Medulla oblongata (tissue), 1 donor: ENCODE measurements around the gene MCF2L.
A peak's percentile ranks its signal among the peaks of the same experiment; 100 is the strongest.
"Not testable (repeated sequence)": the region's sequence is repeated elsewhere in the genome, so short reads cannot be mapped to it uniquely, and the experiment has no call there.

Experiments
- DNase-seq: peaks from one replicate; pipeline ENCODE4 v3.0.0-alpha.2; 2015; ENCODE audit errors: extremely low spot score

MCF2L gene, protein sequence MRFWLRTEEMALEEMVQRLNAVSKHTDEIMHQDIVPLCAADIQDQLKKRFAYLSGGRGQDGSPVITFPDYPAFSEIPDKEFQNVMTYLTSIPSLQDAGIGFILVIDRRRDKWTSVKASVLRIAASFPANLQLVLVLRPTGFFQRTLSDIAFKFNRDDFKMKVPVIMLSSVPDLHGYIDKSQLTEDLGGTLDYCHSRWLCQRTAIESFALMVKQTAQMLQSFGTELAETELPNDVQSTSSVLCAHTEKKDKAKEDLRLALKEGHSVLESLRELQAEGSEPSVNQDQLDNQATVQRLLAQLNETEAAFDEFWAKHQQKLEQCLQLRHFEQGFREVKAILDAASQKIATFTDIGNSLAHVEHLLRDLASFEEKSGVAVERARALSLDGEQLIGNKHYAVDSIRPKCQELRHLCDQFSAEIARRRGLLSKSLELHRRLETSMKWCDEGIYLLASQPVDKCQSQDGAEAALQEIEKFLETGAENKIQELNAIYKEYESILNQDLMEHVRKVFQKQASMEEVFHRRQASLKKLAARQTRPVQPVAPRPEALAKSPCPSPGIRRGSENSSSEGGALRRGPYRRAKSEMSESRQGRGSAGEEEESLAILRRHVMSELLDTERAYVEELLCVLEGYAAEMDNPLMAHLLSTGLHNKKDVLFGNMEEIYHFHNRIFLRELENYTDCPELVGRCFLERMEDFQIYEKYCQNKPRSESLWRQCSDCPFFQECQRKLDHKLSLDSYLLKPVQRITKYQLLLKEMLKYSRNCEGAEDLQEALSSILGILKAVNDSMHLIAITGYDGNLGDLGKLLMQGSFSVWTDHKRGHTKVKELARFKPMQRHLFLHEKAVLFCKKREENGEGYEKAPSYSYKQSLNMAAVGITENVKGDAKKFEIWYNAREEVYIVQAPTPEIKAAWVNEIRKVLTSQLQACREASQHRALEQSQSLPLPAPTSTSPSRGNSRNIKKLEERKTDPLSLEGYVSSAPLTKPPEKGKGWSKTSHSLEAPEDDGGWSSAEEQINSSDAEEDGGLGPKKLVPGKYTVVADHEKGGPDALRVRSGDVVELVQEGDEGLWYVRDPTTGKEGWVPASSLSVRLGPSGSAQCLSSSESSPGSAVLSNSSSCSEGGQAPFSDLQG

DNA sequence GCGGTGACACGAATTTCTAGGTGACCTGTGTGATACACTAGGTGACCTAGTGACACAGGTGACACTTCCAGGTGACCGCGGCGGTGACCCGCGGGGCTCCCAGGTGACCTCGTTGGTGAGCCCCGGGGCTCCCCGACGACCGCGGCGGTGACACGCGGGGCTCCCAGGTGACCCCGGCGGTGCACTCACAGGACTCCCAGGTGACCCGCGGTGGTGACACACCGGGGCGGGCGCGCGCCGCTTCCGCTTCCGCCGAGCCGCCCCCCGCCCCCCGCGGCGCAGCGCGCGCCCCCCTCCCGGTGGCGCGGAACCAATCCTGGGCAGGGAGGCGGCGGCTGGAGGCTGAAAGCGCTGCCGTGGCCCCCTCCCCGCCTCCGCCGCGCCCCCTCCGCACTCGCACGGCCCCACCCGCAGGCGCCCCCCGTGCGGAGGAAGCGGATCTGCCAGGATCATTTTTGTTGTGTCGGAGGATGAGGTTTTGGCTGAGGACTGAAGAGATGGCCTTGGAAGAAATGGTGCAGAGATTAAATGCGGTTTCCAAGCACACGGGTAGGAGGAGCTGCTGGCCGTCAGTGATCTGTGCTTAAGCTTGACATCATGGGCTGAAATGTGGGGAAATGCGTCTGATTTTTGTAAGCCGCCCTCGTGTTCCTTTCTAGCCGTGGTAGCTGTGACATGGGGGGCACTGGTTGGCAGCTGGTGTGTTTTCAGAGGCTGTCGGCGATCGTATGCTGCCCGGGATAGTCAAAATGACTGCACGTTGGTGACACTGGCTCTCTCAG lies at the start of gene MCF2L:
Gene MCF2L (plus strand): TSS at position 305 of the 782 bp plus-strand sequence. CDS start 166 bp downstream, at position 471.
- peak; percentile 58 for DNase-seq

DNA sequence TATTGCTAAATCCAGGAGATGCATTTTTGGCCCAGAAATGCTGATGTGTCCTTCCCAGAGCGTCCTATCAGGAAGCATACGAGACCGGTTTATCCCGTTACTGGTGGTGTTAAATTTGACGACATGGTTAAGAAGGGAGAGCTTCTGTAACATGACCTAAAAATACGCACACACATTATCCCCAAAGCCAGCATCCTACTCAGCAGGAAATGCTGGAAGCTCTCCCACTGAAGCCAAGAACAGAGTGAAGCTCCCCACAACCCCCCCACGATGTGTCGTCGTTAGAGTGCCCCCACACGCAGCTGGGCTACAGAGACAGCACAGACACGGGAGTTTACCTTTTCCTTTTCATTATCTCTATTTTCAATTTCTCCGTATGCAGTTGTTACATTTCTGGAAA lies 45.1 kb upstream of the MCF2L start:
- no peak for DNase-seq

DNA sequence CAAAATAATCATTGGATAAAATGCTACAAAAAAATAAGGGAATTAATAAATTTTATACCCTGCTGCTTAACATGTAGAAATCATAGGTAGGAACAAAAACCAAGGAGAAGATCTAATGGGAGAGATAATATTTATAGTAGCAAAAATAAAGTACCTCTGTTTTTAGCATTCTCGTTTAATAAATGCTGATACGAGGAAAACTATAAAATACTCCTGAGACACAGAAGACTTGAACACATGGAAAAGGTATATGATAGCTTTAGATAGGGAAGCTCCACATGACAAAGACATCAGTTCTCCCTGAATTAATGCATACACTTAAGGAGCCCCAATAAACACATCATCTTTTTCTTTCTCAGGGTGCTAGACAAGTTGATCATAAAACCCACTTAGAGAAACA lies 44.6 kb upstream of the MCF2L start:
- DNase-seq, result no peak

DNA sequence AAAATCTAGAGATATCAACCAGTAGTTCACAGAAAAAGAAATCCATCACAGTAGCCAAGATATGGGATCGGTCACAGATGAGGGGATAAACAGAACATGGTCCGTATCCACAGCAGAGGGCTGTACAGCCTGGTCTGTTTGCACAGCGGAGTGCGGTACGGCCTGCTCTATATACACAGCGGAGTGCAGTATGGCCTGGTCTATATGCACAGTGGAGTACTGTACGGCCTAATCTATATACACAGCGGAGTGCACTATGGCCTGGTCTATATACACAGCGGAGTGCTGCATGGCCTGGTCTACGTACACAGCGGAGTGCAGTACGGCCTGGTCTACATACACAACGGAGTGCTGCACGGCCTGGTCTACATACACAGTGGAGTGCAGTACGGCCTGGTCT lies 43.0 kb upstream of the MCF2L start:
- DNase-seq, result no peak

DNA sequence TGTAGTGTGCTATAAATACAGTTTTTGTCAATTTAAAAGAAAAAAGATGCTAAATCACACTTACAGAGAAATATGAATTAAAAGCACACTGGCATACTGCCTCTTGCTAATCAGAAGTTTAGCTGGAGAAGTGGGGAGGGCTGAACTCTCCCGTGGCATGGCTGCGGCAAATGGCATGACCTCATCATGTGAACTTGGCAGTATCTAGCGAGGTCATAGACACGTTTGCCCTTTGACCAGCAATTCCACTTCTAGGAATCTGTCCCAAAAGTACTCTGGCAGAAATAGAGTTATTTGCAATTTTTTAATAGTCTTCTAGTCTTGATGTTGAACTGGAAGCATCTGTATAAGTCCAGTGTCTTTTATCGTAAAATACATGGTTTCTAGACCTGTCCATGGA lies 42.0 kb upstream of the MCF2L start:
- DNase-seq, result no peak

DNA sequence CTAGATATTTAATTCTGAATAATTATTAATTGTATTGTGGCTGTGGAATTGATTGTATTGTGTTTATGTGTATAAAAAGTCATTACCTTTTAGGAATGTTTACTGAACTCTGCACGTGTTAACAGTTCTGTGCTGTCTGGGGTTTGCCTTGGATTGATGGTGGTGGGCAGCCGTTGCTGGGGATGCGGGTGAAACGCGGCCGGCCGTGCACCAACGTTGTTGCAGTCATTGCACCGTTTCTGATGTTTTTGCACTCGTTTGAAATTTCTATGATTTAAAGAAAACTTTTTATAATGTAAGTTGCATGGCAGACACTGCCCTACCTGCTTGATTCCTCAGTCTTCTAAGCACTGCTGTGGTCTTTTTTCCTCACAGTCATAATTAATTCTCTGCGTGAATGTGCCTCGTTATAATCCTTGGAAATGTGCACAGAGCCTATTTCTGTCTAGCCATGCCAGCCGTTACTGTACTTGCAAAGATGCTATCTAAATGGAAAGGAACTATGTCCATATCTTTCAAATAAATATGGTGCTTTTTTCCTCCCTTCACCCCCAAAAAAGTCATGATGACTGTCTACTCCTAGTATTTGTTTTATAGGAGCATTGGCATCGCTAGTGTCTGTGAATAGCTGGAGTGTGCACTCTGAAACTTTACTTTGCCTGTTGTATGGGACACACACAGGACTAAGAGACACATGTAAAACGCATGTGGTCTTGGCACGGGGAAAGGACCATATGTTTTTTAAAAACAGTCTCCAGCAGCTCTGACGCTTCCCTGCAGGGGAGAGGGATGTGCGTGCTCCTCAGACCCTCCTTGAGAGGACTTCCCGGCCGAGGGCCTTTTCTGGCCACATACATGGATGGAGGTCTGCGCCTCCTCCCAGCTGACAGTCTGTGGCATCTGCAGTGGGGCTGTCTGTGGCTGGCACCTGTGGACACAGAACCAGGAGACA lies 40.7 kb upstream of the MCF2L start:
- DNase-seq, result no peak

DNA sequence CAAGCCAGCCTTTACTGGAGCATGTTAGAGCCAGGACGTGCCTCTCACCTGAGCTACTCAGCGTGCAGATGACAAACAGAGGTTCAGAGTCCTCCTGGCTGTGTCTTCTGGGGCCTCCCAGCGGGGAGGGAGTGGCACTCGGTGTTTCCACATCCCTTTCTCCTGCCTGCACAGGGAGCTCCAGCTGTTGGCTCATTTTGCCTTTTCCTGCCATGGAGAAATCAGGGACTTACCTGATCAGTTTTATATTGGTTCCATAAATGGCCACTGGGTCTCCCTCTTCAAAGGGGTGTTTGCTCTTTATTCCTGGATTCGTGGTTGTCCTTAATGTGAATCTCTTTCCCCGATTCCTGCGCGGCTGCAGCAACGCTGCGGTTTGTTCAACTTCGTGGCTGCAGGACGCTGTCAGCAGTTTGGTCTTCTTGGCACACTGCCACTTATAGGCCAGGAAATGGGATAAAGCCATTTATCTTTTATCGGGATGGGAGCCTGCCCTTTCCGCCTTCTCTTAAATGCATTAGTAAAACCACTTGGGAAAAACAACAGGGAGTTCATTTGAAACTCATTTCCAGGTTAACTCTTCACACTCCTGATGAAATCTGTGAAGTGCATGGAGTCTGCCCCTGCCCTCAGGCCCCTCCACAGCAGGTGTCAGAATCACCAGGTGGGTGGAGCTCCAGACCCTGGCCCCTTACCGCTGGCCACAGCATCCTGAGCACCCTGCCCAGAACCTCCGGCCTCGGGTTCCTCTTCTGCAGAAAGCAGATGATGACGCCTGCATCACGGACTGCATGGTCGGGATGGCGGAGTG lies 39.8 kb upstream of the MCF2L start:
- no peak for DNase-seq

DNA sequence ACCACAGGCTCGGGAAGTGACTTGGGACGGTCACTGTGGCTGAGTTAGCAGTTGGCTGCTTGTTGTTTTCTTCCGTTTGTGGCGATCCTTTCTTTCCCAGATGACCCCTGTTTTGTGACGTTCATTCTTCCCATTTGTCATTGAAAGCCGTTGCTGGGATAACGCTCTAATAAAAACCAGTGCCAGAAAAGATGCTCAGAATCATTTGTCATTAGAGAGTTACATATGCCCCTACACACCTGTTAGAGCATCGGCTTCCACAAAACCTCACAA lies 39.3 kb upstream of the MCF2L start:
- peak; percentile 7 for DNase-seq

DNA sequence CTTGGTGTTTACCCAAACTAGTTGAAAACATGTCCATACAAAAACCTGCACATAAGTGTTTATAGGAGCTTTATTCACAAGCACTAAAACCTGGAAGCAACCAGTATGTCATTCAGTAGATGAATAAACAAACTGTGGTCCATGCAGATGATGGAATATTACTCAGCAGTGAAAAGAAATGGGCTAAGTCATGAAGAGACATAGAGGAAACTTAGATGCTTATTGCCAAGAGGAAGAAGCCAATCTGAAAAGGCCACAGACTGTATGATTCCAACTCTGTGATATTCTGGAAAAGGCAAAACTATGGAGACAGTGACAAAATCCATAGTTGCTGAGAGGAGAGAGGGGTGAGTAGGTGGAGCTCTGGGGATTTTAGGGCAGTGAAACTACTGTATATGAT lies 38.8 kb upstream of the MCF2L start:
- DNase-seq, result no peak

DNA sequence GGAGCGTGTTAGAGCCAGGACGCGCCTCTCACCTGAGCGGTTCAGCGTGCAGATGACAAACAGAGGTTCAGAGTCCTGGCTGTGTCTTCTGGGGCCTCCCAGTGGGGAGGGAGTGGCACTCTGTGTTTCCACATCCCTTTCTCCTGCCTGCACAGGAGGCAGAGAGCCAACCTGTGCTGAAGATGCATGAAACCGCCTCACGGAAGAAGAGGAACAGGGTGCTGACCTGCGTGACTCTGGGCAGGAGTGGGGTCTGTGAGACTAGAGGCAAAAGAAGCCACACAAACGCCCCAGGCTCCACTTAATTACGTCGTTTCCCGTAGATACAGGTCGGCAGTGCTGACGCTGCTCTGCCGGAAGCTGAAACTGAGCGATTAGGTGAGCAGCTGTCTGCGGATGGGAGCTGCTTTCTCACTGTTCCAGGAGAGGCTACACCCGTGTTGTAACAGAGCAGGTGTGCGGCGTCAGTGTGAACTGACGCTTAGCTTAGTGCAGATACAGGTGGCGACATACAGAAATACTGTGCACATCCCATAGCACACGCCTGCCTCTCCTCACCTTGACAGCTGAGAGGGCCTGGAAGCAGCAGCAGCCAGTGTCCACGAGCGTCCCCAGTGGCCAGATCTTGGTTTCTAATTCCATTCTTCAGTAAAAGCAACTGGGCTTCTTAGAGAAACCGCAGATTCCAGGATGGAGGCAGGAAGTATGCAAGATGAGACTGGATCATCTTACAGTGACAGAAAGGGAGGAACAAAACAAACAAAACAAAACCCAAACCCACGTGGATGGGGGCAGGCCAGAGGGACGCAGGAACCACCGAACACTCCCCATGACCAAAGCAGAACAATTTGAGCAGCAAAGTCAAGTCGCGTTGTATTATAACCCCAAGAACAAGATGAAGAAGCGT lies 37.7 kb upstream of the MCF2L start:
- DNase-seq, result no peak

DNA sequence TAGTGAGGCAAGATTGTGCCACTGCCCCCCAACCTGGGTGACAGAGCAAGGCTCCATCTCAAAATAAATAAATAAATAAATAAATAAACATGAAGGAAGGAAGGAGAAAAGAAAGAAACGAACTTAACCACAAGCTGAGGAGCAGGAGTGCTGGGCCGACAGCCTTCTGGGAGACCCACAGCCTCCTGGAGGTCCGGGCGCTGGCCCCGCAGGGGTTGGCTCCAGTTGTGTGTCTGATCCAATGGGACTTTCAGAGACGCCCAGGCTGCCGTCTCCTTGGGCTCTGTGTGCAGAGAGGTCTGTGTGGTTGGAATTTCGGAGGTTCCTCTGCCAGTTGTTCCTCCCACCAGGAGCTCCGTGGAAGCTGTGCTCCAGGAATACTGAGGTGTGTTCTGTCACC lies 36.0 kb upstream of the MCF2L start:
- DNase-seq, result no peak

DNA sequence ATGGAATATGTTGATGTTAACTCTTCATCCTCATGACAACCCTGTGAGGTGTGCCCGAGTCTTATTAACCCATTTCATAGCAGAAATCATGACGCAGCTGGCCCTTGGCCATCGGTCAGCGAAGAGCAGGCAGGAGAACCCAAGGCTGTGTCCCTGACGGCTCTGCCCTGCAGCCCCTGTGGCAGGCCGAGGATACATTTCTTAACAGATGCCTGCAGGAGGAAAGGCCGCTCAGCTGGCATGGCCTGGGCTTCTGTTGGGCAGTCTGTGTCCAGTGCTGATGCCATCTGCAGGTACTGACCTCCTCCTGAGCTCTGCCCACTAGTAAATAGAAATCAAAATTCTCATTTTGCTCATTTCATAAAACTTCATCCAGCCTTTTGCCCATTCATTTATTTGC lies 35.4 kb upstream of the MCF2L start:
- DNase-seq, result no peak

DNA sequence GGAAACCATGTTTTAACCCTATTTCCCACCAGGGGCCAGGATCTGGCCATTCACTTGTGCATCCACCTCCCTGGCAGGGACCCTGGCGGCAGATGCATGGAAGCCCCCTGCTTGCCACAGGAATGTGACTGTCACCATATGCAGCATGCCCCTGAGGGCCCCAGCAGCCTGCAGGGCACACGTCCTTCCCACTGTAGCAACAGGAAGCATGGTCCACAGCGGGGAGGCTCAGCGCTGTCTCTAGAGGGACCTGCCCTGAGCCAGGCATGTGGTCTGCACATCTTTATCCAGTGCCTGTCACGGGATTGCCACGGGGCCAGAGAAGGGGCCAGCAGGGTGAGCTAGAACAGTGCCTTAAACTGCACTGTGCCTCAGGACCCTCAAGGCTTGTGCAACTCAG lies 34.9 kb upstream of the MCF2L start:
- no peak for DNase-seq

DNA sequence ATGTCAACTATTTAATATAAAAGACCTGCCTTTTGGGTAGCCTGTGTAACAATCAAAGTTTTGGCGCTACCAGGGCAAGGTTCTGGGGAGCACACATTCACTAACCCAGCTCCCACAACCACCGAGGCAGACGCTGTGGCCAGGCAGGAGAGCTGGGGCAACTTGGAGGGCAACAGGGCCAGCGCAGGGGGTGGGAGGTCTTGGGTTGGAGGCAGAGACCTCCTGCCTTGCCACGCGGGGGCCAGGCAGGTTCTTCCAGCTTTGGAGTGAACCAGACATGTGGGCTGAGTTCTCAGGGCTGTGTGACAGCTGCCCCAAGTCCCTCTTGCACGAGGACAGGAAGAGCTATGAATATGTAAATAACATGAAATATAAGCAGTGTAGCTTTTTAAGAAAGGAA lies 30.3 kb upstream of the MCF2L start:
- DNase-seq, result no peak

DNA sequence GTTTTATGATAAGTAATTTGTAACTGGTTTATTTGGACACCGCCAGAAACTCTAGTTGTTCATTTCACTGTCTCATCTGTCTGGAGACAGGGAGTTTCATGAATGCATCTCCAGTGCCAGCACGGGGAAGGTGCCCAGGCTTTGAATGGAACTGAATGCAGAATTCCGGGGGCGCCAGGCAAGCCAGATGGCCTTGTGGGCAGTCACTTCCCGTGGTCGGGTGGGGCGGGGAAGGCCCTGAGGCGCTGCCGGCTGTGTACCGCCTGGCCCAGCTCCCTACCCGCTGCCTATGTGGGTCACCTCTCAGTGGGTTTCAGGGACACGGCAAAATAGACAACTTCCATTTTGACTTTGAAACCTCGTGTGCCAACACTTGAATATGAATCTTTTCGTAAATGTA lies 28.8 kb upstream of the MCF2L start:
- DNase-seq, result peak; percentile 63

DNA sequence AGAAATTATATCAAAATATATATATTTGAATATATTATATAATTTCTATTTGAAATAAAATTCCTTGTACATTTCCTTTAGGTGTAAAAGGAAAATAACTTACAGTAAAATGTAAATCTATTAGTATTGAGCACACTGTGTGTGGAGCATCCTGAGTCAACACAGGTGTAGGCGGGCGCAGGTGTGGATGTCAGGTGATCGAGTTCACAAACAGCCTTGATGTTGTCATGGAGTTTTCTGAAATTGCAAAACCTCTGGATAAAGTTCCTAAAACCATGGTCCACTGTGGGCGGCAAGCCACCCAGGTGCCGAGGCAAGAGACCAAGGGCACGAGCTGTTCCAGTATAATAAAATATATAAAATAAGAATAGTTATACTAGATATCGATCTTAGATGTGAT lies 27.7 kb upstream of the MCF2L start:
- no peak for DNase-seq

DNA sequence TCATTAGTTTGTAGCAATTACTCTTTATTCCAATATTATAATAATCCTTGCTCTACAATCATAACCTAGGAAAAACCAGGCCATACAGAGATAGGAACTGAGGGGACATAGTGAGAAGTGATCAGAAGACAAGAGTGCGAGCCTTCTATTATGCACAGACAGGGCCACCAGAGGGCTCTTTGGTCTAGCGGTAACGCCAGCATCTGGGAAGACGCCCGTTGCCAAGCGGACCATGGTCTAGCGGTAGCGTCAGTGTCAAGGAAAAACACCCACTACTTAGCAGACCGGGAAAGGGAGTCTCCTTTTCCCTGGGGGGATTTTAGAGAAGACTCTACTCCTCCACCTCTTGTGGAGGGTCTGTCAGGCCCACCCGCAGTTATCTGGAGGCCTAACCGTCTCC lies 27.2 kb upstream of the MCF2L start:
- DNase-seq, result not testable (repeated sequence)

DNA sequence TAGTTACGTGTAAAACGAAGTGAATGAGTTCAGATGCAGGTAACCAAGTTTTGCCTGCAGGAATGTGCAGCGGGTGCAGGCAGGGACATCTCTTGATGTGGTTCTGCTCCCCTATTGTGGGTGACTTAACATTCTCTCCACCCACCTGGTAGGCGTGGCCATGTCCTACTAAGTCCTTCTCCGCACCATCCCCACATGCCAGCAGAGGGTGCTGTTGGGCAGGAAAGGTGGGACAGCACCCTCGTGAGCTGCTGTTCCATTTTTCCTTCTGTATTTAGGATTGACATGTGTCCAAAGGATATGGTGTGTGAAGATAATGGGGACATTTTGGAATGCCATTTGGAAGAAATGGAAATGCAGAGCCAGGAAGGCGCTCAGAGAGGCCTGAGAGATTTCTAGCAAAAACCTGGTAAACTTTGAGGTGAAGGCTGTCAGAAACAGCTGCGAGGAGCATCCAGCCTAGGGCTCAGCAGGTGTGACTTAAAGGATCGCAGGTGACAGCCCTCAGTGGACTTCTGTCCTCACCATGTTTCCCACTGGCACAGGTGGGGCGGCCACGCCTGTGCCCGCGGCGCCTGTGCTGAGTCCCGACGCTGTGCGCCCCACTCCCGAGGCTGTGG lies 26.2 kb upstream of the MCF2L start:
- DNase-seq, result peak; percentile 99
